Measurements from ENCODE around the gene IKBKE. TPM values are rescaled to one million over a fixed set of nuclear protein-coding genes. Genes with fewer than 3 reads are reported as not detected.

Gene IKBKE
- total and polyA plus RNA-seq, 10 of the 15 experiments (the other 5 are each of a cell fraction or from before 2014, with no cell fraction given), result 12.8 to 35.1 (median 23.1) TPM

DNA sequence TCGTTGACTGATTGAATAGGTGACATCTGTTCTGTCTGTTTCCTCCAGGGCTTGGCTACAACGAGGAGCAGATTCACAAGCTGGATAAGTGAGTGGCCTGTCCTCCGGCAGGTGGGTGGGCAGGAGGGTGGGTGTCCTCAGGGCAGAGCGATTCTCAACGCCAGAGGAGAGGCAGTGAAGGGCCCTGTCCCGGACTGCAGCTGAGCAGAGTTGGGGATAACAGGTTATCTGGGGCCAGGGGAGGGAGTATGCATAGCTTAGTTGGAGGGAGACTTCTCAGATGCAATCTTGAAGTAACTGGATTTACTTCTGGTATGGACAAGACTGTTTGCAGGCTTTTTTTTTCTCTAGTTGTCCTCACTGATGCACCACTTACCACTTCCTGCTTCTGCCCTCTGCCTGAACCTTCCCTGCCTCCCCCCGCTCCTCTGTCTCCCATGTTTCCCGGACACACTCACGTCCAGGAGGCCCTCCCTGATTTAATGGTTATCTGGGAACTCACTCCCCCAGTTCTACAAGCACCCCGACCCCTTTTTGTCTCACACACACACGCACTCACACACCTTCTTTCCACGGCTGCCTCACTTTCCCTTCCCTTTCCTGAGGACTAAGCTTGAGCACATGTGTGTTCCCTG, 20.6 kb downstream of the IKBKE start:
- no peak overlapping the region for H3K9ac ChIP-seq (ENCODE audit: control insufficient read depth, insufficient read depth, low read length)
- intact Hi-C loops (cut with micrococcal nuclease; ENCODE audit: unreplicated experiment) (loop anchor here (1.0 to 5.0 kb wide), 2 partner anchors 92 to 171 kb away; no protein-coding TSS in a partner anchor), in situ Hi-C loops (cut with MboI) (no loop called here)
- no peak overlapping the region for H3K27ac ChIP-seq (ENCODE audit: control insufficient read depth, insufficient read depth)
- SMC1A ChIA-PET (ENCODE audit: uncharacterized antibody, unreplicated experiment), result interaction anchor here (0.7 to 11.5 kb wide), 22 partner anchors 10 to 491 kb away, joined by 3 to 146 read pairs (median 4); no protein-coding TSS in a partner anchor
- H3K4me3 ChIP-seq, result no peak overlapping the region
- POLR2A ChIA-PET, result interaction anchor here (0.5 to 1.6 kb wide), 3 partner anchors 13 to 718 kb away, joined by 4 to 5 read pairs (median 4); no protein-coding TSS in a partner anchor
- H3K4me1 ChIP-seq (ENCODE audit: control insufficient read depth, insufficient read depth, low read length), result peaks cover 12% of the 10 kb centered on the region
- DNase-seq (ENCODE audit: low read depth, low spot score), result no peak
- no peak overlapping the region for H2AFZ ChIP-seq (ENCODE audit: control insufficient read depth, low read depth, low read length)
- no peaks in the 10 kb centered on the region for H3K79me2 ChIP-seq (ENCODE audit: control insufficient read depth, insufficient read depth, low read length)
- H3K4me2 ChIP-seq (ENCODE audit: control insufficient read depth, insufficient read depth), result no peak overlapping the region
- CTCF ChIA-PET, result interaction anchor here (0.7 to 3.8 kb wide), 36 partner anchors 7 to 234 kb away, joined by 3 to 74 read pairs (median 6); partner anchors contain the start of genes EIF2D, IKBKE and RASSF5
- TF ChIP-seq STAT3 (IDR thresholded peaks at IDR 0.05; ENCODE audit: low read depth, low read length) (no peak), HDAC6 (IDR thresholded peaks at IDR 0.05; ENCODE audit: unreplicated experiment) (no peak), PML (IDR thresholded peaks at IDR 0.05; ENCODE audit: low read length) (no peak), CEBPZ (IDR thresholded peaks at IDR 0.05; ENCODE audit: low read depth, low read length) (no peak), TCF7 (IDR thresholded peaks at IDR 0.05; ENCODE audit: borderline replicate concordance) (no peak)
- TF ChIP-seq, protein P1, sequence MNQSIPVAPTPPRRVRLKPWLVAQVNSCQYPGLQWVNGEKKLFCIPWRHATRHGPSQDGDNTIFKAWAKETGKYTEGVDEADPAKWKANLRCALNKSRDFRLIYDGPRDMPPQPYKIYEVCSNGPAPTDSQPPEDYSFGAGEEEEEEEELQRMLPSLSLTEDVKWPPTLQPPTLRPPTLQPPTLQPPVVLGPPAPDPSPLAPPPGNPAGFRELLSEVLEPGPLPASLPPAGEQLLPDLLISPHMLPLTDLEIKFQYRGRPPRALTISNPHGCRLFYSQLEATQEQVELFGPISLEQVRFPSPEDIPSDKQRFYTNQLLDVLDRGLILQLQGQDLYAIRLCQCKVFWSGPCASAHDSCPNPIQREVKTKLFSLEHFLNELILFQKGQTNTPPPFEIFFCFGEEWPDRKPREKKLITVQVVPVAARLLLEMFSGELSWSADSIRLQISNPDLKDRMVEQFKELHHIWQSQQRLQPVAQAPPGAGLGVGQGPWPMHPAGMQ (IDR thresholded peaks at IDR 0.05; ENCODE audit: borderline replicate concordance), result no peak
- H3K36me3 ChIP-seq (ENCODE audit: control insufficient read depth in 2 of 2, insufficient read depth in 2 of 2, low read length in 1 of 2), result peaks cover 19 to 30% of the 10 kb centered on the region in 2 experiments
- RAD21 ChIA-PET (ENCODE audit: unreplicated experiment), result interaction anchor here (0.7 to 3.0 kb wide), 20 partner anchors 8 to 173 kb away, joined by 3 to 26 read pairs (median 5); partner anchors contain the start of gene EIF2D
- no peaks in the 10 kb centered on the region for H3K27me3 ChIP-seq (replicated peaks in 1 of 2; ENCODE audit: control insufficient read depth in 2 of 2, insufficient read depth in 2 of 2, low read length in 1 of 2)
- no peaks in the 10 kb centered on the region for H4K20me1 ChIP-seq (ENCODE audit: control insufficient read depth, insufficient read depth)
- H3K9me3 ChIP-seq (replicated peaks; ENCODE audit: control insufficient read depth, insufficient read depth, low read length), result no peaks in the 10 kb centered on the region
- FAIRE-seq, result no peak
- 93% methylated on average over 12 of the region's 12 CpGs for WGBS (ENCODE audit: insufficient coverage, insufficient replicate concordance, low lambda C conversion rate, missing lambda C conversion rate)
- ATAC-seq, result no peak
- no TSS peak for BruUV-seq (replicated peaks)

All from GM12878 (cell line).